Diencephalon (tissue), 1 donor: ENCODE data around the gene SERTAD4. TPM values are rescaled to one million over a fixed set of nuclear protein-coding genes. Genes with fewer than 3 reads are reported as not detected.

Experiments used
- total RNA-seq: library from RNA; depleted of rRNA; stranded (reverse); fragments of >200 nt; gene quantifications from one replicate; pipeline ENCODE4 v1.2.3, GENCODE V29; 2014

The SERTAD4 gene
- total RNA-seq, result 26.8 TPM

GRCh38 chr1:210232511-210233215 lies at the start of gene SERTAD4:
Gene SERTAD4, plus strand, starts transcription at chr1:210232796. Its CDS starts 5,165 bp downstream, at chr1:210237961.

Other genes starting within 250 kb of the SERTAD4 start
- 4.6 TPM for gene HHAT, start 96.1 kb downstream of the SERTAD4 start, total RNA-seq